ENCODE measurements around the gene DPP10.

- TF ChIP-seq CREB1 (IDR thresholded peaks at IDR 0.05; ENCODE audit: low read depth) (no peak), REST (IDR thresholded peaks at IDR 0.05; ENCODE audit: low read depth) (no peak), USF1 (IDR thresholded peaks at IDR 0.05) (no peak), MAX (IDR thresholded peaks at IDR 0.05) (no peak), EP300 (IDR thresholded peaks at IDR 0.05; ENCODE audit: borderline replicate concordance) (no peak)
Observed at GRCh38 chr2:115122701-115123100, 680.3 kb downstream of the DPP10 start.

Data from Ishikawa (cell line).